HepG2 (cell line): Measurements from ENCODE around the gene FAM32A.

Experiments
- CEBPB ChIP-seq: IDR thresholded peaks from 2 replicates; pipeline ENCODE4 v1.6.1; 2011; ENCODE audit warnings: low read depth, low read length, improper control_type of control experiment, borderline replicate concordance
- LRRFIP1 ChIP-seq: sonication (generic); formaldehyde crosslinking; conservative IDR thresholded peaks from 2 replicates; pipeline ENCODE4 v1.4.0; 2020; ENCODE audit warnings: missing genetic modification reagents
- RAD21 ChIP-seq: fragments of 450-650 bp; formaldehyde crosslinking; IDR thresholded peaks from 2 replicates; pipeline ENCODE4 v1.5.0; 2020; ENCODE audit warnings: mild to moderate bottlenecking
- RBM22 ChIP-seq: fragments of 200-400 bp; formaldehyde crosslinking; optimal IDR thresholded peaks from 2 replicates; pipeline ENCODE3; 2017; ENCODE audit warnings: mild to moderate bottlenecking, low read length, moderate library complexity
- THAP7 ChIP-seq: sonication (generic); formaldehyde crosslinking; IDR thresholded peaks from 2 replicates; pipeline ENCODE4 v1.8.1; 2023; ENCODE audit warnings: mild to moderate bottlenecking, missing genetic modification reagents
- ZBTB20 ChIP-seq: sonication (generic); formaldehyde crosslinking; IDR thresholded peaks from 2 replicates; pipeline ENCODE4 v1.8.1; 2023; ENCODE audit warnings: missing genetic modification reagents, low read depth, mild to moderate bottlenecking, borderline replicate concordance
- ZNF3 ChIP-seq: IDR thresholded peaks from 2 replicates; pipeline ENCODE4 v1.7.0; 2017; ENCODE audit warnings: inconsistent platforms
- ZNF34 ChIP-seq: sonication (generic); formaldehyde crosslinking; IDR thresholded peaks from 2 replicates; pipeline ENCODE4 v1.4.0; 2020; ENCODE audit warnings: mild to moderate bottlenecking, missing genetic modification reagents, borderline replicate concordance

- TF ChIP-seq LRRFIP1 (CRISPR knock-in tag) (no peak), RBM22 (no peak), CEBPB (no peak), THAP7 (CRISPR knock-in tag) (no peak), ZNF34 (no peak), RAD21 (CRISPR knock-in tag) (no peak), ZBTB20 (CRISPR knock-in tag) (no peak), ZNF3 (CRISPR knock-in tag) (no peak)
Measured at GRCh38 chr19:16210168-16210567, 25.0 kb downstream of the FAM32A start.
